Stimulated activated CD8-positive, alpha-beta memory T cell treated with anti-CD3 and anti-CD28 coated beads, Interleukin-7, amount 100 ng/mL, for 1 hour (primary cell): Measurements from ENCODE around the gene DIP2C.
"Not testable (repeated sequence)": the region's sequence is repeated elsewhere in the genome, so short reads cannot be mapped to it uniquely, and the experiment has no call there.

Experiments
- DNase-seq, 2 donors: peaks; one replicate each; pipeline ENCODE4 v3.0.0-alpha.2; 2020; ENCODE audit warnings: low read depth in 2 of 2

The DIP2C gene

DNA sequence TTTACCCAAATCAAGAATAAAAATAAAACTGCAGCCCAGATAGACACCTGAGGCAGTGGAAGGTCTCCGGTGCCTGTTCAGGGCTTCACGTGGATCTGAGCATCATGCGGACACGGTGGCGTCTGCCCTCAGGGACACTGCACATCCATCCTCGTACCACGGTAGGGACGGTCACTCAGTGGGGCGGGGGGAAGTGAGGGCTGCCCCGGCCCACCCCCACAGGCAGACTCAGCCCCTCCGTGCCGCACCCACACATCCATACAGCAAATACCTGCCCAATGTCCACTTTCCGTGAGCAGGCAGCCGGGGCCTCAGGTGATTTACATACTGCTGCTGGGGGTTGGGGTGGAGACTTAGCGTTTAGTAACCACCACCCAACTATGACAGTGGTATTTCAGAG, 207.8 kb downstream of the DIP2C start:
- DNase-seq: no peak

DNA sequence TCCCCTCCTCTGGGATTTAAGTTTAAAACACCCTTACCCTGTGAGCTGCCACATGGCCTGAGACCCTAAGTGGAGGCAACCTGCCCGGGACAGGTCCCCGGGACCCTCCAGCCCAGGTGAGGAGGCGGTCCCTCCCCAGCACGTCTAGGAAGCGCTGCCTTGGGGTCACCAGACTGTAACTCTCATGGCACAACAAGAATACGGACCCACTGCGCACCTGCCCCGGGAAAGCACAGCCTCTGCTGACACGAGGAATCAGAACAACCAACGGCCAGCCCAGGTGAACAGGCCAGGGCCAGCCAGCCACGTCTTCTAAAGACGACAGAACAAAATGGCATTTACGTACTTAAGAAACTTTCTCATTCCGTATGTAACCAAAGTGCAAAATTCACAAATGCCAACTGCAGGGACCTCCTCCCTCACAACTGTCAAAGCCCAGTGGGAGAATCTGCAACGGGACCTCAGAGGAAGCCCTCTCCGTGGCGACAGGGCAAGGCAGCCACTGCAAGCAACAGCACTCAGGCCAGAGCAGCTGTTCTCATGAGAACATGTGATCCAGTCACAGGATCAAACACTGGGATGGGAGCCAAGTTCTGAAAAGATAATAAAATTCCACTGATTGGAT, 208.4 kb downstream of the DIP2C start:
- no peak for DNase-seq

DNA sequence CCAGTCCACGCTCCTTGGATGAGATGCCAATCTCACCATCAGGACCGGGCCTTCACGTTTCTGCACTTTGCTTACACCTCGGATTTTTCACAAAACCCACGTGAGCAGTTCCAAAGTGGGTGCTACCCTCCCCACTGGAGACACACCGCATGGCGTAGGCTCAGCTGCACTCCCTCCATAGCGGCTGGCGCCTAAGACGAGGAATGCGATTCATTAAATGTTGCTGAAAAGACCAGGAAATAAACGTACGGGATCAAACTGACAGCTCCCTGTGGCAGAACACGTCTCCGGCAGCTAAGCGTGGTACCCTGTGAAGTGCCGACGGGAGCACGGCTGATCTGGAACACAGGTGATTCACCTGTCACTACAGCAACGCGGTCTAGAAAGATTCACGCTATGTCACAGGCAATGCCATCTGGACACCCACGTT, 209.0 kb downstream of the DIP2C start:
- DNase-seq: no peak

DNA sequence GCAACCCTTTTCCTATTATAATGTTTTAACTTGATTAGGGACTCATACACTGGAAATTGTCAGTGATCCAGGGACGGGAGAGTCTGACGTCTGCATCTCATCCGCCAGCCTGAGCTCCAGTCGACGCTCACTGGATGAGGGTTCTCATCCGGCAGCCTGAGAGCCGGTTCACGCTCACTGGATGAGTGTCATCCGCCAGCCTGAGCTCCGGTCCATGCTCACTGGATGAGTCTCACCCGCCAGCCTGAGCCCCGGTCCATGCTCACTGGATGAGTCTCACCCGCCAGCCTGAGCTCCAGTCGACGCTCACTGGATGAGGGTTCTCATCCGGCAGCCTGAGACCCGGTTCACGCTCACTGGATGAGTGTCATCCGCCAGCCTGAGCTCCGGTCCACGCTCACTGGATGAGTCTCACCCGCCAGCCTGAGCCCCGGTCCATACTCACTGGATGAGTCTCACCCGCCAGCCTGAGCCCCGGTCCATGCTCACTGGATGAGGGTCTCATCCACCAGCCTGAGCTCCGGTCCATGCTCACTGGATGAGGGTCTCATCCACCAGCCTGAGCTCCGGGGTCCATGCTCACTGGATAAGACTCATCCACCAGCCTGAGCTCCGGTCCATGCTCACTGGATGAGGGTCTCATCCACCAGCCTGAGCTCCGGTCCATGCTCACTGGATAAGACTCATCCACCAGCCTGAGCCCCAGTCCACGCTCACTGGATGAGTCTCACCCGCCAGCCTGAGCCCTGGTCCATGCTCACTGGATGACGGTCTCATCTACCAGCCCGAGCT, 209.6 kb downstream of the DIP2C start:
- not testable (repeated sequence) for DNase-seq

DNA sequence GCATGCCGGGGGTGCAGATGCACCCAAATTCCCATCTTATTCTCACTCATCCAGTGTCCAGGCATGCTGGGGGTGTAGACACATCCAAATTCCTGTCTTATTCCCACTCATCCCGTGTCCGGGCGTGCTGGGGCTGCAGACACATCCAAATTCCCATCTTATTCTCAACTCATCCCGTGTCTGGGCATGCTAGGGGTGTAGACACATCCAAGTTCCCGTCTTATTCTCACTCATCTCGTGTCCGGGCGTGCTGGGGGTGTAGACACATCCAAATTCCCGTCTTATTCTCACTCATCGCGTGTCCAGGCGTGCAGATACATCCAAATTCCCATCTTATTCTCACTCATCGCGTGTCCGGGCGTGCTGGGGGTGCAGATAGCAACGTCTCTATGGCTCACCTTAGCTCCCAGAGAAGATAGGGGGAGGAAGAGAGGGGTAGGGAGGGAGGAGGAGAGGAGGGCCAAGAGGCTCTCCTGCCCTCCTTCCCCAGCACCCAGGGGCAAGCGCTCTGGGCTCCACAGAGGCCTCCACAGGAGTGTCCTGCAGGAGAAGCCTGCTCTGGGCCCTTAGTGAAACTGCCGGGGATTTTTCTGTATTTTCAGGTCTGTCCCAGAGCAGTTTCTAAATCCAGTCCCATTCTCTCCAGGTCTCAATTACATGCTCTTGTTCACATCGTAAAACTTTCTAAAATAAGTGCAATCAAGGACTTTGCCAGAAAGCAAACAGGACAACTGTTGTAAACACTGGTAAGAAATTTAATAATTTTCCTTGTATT, 210.8 kb downstream of the DIP2C start:
- no peak for DNase-seq

DNA sequence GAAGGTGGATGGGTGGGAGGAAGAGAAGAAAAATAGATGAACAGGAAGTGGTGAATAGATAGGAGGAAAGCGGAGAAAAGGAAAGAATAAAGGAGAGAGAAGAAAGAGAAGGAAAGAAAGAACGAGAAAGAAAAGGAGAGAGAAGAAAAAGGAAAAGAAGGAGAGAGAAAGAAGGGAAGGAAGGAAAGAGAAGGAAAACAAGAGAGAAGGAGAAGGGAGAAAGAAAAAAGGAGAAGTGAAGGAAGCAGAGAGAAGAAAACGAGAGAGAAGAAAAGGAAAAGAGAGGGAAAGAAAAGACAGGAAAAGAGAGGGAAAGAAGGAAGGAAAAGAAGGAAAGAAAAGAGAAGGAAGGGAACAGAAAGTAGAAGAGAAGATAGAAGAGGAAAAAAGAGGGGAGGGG, 211.8 kb downstream of the DIP2C start:
- no peak for DNase-seq

DNA sequence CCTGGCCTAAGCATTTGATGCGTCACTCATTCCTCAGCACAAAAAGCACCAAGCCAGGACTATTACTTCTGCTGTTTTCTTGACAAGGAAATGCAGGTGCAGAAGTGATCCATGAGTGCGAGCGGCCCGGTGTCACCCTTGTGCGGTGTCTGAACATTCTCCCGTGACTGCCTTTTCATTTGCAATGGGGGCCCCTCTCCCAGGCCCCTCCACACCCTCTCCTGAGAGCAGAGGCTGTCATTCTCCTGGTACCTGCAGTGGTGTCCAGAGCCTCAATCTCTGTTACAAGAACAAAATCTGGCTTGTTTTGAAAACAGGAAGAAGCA, 213.1 kb downstream of the DIP2C start:
- DNase-seq: no peak

DNA sequence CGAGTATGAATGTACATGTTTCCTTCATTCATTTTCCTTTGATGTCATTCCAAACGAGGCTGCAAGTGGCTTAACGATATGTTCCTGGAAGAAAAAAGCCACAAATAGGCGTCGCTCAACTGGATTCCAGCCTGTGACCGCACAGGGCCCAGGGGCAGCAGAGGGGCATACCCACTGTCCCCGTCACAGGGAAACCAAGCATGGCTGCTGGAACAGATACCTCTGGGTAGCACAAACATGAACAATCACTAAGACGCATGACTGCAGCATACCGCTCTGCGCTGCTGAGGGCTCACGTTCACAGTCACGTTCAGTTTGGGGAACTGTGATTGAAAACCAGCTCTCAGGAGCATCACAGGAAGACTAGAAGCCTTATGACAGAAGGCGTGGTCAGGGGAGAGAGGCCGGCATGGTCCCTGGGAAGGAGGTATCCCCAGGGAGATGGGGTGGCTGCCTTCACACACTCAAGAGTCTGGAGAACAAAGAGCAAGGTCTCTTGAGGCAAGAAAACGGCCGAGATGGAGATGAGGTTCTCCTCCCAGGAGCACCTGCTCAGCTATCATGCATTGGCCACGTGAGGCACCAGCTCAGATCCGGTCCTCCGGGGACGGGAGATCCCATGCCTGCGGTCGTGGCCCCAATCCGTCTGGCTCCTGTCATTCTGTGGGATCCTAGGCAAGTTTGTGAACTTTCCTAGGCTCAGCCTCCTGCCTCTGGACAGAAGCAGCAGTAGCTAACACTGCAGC, 213.6 kb downstream of the DIP2C start:
- DNase-seq: no peak

DNA sequence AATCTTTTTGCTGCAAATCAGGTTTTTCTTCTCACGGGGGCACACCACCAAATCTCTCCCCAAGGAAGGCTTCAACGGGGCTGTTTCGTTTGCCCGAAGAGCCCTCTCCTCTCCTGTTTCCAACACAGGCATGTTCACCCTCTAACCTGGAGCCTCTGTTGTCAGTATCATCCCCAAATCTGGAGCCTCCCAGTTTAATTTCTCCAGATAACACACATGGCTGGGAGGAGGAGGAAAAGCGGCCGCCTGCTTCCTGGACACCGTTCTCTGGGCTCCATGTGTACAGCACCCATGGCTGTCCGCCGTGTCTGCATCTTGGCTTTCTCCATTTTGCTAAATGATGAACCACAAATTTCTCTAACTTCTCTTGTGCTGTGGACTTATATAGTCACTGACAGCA, 214.5 kb downstream of the DIP2C start:
- no peak for DNase-seq

DNA sequence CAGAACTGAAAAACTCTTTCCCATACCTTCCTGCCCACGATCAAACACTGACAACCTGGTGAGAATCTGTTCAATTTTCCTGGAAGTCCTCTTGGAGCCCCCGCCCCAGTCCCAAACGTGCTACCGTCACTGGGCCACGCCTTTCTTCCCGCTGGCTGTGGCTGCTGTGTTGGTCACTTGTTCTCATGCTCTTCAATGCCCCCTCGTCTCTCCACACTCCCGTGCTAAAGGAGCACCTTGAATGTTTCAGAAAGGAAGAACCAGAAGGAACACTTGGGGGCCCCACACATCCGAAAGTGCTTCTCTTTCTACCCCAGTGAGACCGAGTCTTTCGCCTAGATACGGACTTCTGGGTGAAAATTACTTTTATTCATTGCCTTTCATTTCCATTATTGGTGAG, 215.1 kb downstream of the DIP2C start:
- no peak for DNase-seq

DNA sequence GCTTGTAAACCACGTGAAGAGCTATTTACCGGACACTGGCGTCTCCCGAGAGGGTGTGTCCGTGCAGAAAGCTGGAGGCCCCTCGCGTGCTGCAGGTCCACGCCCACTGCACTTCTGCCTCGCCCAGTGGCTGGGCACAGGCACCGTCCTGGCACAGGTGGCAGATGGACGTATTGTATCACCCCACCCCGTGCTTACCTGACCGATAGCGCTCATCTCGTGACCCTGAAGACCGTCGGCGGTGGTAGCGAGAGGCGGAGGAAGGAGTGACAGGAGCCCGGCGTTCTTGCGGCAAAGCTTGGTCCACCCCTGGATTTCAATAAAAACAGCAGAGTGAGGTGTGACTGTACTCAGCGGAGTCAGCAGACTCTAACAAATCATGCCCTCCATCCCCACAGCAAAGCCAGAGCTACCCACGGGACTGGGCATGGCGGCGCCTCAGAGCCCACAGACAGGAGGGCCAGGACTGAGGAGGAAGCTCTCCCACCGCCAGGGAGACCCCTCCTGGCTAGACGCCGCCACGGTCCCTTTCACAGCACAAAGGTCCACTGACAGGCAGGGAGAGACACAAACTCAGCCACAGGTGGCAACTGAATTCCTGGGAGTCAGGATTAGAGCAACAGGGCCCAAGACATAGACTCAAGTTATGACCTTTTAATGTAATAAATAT, 217.1 kb downstream of the DIP2C start:
- no peak for DNase-seq

DNA sequence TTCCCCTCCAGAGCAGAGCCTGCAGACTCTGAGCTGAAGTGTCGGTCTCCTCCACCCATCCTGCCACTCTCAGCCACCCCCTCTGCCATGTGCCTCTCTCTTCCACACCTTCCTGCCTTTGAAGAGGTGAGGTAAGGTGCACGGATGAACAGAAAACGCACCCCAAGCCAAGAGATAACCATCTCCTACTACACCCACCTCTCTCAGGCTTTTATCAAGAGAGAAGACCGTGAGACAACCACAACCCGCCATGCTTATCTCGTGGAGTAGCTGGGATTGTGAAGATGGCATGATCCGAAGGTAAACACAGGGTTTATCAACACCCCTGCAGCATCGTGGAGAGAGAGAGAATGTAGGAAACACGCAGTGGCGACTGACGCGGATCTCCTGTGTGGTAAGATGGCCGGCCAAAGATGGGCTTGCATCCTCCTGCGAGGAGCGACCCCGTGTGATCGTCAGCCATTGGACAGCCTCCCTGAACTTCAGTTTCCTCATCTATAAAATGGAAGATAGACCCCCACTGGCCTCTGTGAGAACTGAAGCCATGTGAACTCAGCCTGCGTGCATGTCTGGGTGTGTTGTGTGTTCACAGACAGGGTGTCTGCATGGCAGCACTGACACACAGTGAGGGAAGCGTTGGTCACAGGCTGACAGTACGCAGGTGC, 219.0 kb downstream of the DIP2C start:
- DNase-seq: no peak

DNA sequence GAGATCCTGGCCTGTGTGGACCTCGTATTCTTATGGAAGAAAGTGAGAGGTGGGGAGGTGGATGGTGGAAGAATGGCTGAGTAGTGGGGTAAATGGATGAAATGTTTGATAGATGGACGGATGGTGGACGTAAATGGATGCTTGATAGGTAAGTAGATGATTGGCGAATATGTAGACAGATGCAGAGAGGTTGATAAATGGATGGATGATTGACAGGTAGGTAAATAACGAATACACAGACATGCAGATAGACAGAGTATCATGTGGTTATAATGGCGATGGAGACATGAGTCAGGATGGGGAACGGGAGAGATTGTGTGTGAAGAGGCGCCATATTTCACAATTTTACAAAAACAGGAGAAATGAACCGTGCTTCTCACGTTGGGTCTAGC, 219.5 kb downstream of the DIP2C start:
- no peak for DNase-seq

DNA sequence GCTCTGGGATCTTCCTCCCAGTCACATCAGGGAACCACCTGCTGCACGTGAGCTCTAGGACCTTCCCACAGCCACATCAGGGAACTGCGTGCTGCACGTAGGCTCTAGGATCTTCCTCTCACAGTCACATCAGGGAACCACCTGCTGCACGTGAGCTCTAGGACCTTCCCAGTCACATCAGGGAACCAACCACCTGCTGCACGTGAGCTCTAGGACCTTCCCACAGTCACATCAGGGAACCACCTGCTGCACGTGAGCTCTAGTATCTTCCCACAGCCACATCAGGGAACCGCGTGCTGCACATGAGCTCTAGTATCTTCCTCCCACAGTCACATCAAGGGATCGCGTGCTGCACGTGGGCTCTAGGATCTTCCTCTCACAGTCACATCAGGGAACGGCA, 229.7 kb downstream of the DIP2C start:
- DNase-seq: no peak

DNA sequence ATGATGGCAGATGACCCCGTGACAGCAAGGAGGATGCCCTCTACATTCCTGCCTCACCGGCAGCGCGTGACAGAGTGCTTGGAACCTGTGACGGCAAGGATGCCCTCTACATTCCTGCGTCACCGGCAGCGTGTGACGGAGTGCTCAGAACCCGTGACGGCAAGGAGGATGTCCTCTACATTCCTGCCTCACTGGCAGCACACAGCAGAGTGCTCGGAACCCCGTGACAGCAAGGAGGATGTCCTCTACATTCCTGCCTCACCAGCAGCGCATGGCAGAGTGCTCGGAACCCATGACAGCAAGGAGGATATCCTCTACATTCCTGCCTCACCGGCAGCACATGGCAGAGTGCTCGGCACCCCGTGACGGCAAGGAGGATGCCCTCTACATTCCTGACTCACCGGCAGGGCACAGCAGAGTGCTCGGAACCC, 231.0 kb downstream of the DIP2C start:
- DNase-seq: no peak

DNA sequence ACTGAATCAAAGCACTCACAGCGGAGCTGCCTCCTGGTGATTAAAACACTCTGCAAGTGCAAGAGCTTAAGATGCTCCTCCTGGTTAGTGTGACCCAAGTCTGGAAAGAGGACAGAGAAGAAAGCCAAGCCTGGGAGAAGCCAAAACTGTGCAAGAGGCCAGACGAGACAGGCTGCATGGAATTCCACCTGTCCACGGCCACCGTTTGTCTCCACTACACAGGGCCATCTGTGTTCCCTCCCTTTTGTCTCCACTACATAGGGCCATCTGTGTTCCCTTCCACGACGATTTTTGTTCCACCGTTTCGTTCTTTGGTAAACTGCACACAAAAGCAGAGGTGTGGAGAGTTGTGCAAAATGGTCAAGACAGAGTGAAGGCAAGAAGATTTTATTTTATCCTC, 233.0 kb downstream of the DIP2C start:
- no peak for DNase-seq

DNA sequence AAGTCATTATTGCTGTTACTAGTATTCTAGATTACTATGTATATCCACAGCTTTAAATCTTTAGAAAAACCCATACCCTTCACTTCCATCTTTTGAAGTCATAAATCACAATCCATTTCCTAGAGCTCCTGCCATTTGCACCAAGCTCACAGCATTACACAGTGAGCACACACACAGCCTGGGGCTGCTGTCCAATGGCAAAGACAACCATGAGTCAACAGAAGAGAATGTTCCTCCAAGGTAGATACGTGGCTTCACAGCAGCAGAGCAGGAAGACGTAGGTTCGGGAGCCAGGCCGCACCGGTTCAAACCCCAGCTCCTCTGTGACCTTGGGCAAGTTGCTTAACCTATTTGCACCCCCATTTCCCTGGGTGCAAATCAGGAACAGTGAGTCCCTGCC, 234.6 kb downstream of the DIP2C start:
- DNase-seq: no peak

DNA sequence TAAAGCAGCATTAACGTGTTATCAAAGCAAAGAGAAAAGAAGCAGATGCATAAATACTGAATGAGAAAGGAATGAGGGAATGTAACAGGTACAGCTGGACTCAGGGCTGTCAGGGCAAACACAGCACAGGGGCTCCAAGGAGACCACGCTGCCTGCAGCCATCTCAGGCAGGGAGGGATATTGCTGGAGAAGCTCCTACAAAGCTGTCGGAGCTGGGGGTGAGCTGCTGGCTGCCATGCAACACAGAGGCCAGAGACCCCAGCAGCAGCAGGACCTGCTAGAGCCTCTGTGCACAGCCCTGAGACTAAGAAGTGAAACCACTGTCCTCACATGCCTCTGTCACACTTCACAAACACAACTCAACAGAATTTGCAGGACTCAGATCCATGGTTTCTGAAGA, 235.8 kb downstream of the DIP2C start:
- DNase-seq: no peak

DNA sequence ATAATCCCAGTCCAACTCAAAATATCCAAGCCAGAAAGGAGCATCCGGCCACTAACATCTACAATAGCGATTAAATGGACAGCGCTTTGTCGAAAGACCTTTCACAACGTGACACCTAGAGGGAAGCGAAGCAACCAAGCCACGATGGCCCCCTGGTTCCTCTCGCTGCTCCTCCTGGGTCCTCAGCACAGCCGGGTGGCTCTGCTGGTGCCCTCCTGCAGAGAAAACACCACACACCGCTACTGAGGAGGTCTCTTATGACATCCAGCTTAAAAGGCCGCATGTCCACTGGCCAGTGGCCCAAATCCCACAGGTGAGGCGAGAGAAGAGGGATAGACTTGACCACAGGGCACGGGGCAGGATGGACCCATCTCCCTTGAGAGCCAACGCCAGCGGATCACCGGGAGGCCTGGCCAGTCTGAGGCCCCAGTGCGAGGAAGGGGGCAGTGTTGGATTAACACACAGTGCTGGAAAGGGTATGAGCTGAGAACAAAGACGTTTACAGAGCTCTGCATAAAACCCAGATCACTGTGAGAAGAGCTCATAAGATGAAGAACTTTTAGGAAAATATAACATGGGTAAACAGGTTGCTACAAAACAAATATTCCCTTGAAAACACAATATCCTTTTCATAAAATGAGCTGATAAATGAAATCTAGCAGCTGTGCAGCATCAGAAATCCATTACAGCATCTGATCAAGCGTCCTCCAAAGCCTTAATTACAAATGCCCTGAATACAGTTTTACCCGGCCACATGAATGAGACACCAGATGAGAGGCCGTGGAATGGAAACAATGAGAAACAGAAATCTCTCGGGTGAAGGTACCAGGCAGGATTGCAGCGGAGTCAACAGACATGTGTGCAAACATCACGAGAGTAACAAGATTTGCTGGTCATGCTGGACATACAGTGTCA, 236.7 kb downstream of the DIP2C start:
- DNase-seq: no peak

DNA sequence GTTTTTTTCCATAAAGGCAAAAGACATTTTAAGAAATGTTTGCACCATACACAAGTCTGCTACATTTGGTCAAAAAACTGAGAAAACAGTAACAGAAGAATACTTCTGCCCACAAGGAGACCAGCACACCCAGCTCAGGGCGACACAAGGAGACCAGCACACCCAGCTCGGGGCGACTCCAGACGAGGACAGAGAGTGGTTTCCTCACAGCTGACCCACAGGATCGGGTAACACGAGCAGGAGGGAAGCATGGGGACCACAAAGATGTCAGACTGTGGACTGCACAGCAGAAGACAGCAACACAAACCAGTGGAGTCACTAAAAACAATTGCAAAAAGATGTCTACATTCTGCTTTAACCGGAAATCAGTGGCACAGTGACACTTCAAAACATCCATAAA, 237.6 kb downstream of the DIP2C start:
- DNase-seq: no peak
